ENCODE data around the gene ACTL10. TPM values are rescaled to one million over a fixed set of nuclear protein-coding genes. Genes with fewer than 3 reads are reported as not detected.

ACTL10 gene
- total RNA-seq, 2 donors from 2014 or later = 2.6 to 3.1 TPM

DNA sequence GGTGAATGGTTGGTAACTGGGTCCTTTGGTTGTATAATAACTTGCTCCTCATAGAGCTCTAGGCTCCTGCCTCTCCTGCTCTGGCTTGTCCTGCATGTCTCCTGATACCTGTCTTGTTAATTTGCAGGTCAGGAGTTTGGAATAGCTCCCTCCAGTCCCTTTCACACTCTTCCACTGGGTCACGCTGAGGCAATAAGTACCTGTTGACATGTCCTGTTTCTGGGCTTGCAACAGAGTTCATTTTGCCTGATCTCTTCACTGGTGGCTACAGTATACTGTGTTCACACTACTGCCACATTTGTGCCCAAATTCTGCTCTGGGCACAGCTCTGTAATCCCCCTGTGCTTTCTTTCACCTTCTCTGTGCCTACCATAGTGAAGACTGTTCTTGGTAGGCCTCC, 30.0 kb upstream of the ACTL10 start:
- Histone ChIP-seq H3K27ac (no peak overlapping the region), H3K36me3 (peaks cover 35% of the 10 kb centered on the region), H3K27me3 (replicated peaks; ENCODE audit: insufficient read depth) (no peaks in the 10 kb centered on the region), H3K4me1 (ENCODE audit: control insufficient read depth in 1 of 2, low read depth in 2 of 2) (no peaks in the 10 kb centered on the region), H3K4me3 (no peak overlapping the region), H3K9me3 (no peaks in the 10 kb centered on the region)
- no peak for DNase-seq (ENCODE audit: low spot score)
- ATAC-seq (ENCODE audit: insufficient number of reproducible peaks, low FRiP score, low read depth) = no peak
- TF ChIP-seq, protein P1, sequence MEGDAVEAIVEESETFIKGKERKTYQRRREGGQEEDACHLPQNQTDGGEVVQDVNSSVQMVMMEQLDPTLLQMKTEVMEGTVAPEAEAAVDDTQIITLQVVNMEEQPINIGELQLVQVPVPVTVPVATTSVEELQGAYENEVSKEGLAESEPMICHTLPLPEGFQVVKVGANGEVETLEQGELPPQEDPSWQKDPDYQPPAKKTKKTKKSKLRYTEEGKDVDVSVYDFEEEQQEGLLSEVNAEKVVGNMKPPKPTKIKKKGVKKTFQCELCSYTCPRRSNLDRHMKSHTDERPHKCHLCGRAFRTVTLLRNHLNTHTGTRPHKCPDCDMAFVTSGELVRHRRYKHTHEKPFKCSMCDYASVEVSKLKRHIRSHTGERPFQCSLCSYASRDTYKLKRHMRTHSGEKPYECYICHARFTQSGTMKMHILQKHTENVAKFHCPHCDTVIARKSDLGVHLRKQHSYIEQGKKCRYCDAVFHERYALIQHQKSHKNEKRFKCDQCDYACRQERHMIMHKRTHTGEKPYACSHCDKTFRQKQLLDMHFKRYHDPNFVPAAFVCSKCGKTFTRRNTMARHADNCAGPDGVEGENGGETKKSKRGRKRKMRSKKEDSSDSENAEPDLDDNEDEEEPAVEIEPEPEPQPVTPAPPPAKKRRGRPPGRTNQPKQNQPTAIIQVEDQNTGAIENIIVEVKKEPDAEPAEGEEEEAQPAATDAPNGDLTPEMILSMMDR (IDR thresholded peaks at IDR 0.05) = no peak

DNA sequence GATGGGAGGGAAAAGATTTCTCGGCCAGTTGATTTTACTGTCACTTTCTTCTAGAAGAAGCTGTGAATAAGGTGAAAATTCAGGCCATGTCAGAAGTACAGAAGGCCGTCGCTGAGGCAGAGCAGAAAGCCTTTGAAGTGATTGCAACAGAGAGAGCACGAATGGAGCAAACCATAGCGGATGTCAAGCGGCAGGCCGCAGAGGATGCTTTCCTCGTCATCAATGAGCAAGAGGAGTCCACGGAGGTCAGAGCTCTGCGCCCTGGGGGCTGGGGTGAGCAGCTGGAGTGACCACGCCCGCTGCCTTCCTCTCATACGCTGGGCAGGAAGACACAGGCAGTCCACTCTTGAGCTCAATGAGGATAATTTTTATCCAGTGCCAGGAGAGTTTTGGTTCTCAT, 26.5 kb upstream of the ACTL10 start:
- no peak for ATAC-seq (ENCODE audit: insufficient number of reproducible peaks, low FRiP score, low read depth)
- Histone ChIP-seq H3K4me1 (ENCODE audit: control insufficient read depth in 1 of 2, low read depth in 2 of 2) (no peaks in the 10 kb centered on the region), H3K4me3 (no peak overlapping the region), H3K9me3 (no peaks in the 10 kb centered on the region), H3K27me3 (replicated peaks; ENCODE audit: insufficient read depth) (no peaks in the 10 kb centered on the region), H3K36me3 (peaks cover 51% of the 10 kb centered on the region), H3K27ac (no peak overlapping the region)
- no peak for DNase-seq (ENCODE audit: low spot score)
- TF ChIP-seq, protein P1 (IDR thresholded peaks at IDR 0.05) = no peak

DNA sequence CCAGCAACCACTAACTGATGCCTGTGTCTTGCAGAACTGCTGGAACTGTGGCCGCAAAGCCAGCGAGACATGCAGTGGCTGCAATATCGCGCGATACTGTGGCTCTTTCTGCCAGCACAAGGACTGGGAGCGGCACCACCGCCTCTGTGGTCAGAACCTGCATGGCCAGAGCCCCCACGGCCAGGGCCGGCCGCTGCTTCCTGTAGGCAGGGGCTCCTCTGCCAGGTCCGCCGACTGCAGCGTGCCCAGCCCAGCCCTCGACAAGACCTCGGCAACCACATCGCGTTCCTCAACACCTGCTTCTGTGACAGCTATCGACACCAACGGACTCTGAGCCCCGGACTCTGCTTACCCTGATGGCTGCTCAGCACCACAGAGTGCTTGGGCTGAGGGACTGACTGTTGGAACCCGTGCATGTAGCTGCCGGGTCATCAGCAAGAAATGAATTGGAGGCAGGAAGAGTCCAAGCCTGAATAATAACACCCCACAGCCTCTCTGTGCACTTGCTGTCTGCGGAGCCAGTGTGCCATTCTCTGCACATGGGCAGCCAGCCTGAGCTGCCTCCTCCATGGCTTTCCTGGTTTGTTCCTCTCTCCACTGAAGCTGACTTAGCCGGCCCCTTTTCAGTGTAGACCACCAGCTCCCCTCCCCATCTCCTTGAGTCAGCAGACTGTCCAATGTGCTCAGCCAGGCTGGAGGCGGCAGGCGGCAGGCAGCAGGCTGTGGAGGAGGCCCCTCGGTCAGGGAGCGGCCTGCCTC, 22.3 kb upstream of the ACTL10 start:
- TF ChIP-seq, protein P1 (IDR thresholded peaks at IDR 0.05) = no peak
- H3K4me1 ChIP-seq (ENCODE audit: control insufficient read depth in 1 of 2, low read depth in 2 of 2) = peaks cover 15 to 31% of the 10 kb centered on the region in 2 donors
- DNase-seq (ENCODE audit: low spot score) (no peak), ATAC-seq (ENCODE audit: insufficient number of reproducible peaks, low FRiP score, low read depth) (no peak)
- no peaks in the 10 kb centered on the region for H3K27me3 ChIP-seq (replicated peaks; ENCODE audit: insufficient read depth)
- no peaks in the 10 kb centered on the region for H3K9me3 ChIP-seq
- no peak overlapping the region for H3K27ac ChIP-seq
- H3K4me3 ChIP-seq = no peak overlapping the region
- peaks cover 40% of the 10 kb centered on the region for H3K36me3 ChIP-seq

DNA sequence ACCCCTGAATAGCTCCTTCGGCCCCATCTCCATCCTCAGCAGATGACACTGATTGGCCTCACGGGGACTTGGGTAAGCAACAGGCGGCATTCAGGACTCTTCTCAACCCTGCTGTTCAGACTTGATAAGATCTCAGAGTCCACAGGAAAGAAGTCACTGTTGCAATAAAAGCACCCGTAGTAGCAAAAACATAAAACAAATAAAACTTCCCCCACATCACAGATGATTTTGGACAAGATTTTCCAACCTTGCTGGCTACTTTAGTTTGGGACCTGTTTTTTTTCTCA, 21.7 kb upstream of the ACTL10 start:
- DNase-seq (ENCODE audit: low spot score) (no peak), ATAC-seq (ENCODE audit: insufficient number of reproducible peaks, low FRiP score, low read depth) (no peak)
- H3K27ac ChIP-seq = no peak overlapping the region
- H3K4me3 ChIP-seq = no peak overlapping the region
- H3K4me1 ChIP-seq (ENCODE audit: control insufficient read depth in 1 of 2, low read depth in 2 of 2) = peaks cover 15 to 31% of the 10 kb centered on the region in 2 donors
- TF ChIP-seq, protein P1 (IDR thresholded peaks at IDR 0.05) = no peak
- H3K36me3 ChIP-seq = peaks cover 39% of the 10 kb centered on the region
- no peaks in the 10 kb centered on the region for H3K9me3 ChIP-seq
- H3K27me3 ChIP-seq (replicated peaks; ENCODE audit: insufficient read depth) = no peaks in the 10 kb centered on the region

DNA sequence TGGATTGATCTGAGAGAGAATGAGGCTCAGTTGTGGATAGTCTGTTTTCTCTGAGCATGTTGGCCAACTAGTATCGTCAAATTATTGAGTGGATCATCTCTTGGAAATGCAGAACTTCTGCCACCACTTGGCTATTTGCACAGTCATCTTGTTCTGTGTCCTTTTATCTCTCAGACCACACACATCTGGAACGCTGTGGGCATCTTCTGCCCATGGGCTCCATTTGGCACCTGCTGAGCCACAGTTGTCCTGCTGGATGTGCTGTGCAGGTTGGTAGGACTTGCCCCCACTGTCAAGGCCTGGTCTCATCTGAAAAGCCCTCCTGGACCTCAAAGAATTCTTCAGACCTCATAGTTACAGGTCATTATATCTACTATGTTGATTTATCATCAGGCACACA, 21.3 kb upstream of the ACTL10 start:
- ATAC-seq (ENCODE audit: insufficient number of reproducible peaks, low FRiP score, low read depth) = no peak
- no peak overlapping the region for H3K4me3 ChIP-seq

More for the DNA sequence above, 21.3 kb upstream of the ACTL10 start:
- Histone ChIP-seq H3K9me3 (no peaks in the 10 kb centered on the region), H3K4me1 (ENCODE audit: control insufficient read depth in 1 of 2, low read depth in 2 of 2) (peaks cover 15 to 31% of the 10 kb centered on the region in 2 donors), H3K27ac (no peak overlapping the region), H3K36me3 (peaks cover 35% of the 10 kb centered on the region), H3K27me3 (replicated peaks; ENCODE audit: insufficient read depth) (no peaks in the 10 kb centered on the region)
- no peak for DNase-seq (ENCODE audit: low spot score)
- TF ChIP-seq, protein P1 (IDR thresholded peaks at IDR 0.05) = no peak
